Activated CD4-positive, alpha-beta T cell treated with anti-CD3 and anti-CD28 coated beads for 48 hours (primary cell): Measurements from ENCODE around the gene SDHD.

ENCODE experiments used
- DNase-seq: peaks from one replicate; pipeline ENCODE4 v3.0.0-alpha.2; 2020

SDHD gene

DNA sequence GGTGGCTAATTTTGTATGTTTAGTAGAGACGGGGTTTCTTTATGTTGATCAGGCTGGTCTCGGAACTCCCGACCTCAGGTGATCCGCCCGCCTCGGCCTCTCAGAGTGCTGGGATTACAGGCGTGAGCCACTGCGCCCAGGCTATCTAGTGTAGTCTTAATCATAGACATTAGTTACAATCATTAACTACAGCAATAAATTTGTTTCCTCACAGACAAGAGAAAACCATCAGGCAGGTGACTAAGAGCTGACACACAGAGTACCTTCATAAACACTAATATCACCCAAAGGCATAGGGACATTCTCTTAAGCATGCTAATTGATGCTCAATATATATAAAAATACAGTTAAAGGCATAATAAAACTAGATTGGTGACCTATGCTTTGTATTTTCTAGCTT, 19.4 kb downstream of the SDHD start:
- DNase-seq, result no peak

DNA sequence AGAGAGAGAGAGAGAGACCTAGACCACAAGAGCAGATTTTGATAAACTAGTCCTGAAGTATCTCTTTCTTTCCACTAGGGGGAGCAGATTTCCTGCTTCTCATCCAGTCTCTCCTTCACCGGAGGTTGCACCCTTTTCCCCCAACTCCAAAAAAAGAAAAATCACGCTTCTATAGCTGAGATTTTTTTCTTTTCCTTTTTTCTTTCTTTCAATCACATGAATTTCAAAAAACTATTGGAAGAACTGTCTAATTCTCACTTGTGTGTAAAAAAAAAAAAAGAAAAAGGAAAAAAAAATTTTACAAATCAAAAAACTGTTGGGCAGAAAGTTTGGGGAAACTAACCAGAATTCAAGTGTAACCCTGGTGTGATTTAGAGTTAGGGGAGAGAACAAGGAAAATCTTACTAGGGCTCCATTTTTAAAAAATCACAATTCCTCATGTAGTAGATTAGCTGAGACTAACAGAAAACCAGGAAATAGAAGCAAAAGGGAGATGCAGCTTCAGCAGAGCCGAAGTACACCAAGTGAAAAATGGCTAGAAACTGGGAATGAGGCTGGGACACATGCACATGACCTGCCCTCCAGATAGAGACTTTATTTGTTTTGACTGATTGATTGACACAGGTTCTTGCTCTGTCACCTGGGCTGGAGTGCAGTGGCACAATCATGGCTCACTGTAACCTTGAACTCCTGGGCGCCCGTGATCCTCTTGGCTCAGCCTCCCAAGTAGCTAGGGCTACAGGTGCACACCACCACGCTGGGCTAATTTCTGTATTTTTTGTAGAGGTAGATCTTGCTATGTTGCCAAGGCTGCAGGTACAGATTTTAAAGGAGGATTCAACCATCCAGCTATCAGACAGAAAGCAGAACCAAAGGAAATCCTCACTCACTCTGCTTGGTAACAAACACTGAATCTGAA, 27.1 kb downstream of the SDHD start:
- DNase-seq, result no peak

DNA sequence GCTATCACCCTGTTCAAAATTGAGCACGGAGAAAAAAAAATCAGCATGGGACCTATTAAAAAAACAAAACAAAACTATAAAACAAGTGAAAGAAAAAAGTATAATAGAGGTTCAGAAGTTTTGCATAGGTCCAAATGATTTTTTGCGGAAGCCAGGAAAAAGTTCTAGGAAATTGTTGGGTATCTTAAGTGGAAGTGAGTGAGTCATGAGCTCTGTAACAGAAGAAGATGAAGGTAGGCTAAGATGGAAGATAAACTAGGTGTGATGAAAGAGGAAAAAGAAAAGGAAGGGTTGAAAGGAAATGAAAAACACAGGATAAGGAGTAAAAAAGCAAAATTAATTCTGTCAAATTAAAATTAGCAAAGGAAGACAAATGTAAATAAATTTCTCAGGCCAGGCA, 27.8 kb downstream of the SDHD start:
- no peak for DNase-seq

DNA sequence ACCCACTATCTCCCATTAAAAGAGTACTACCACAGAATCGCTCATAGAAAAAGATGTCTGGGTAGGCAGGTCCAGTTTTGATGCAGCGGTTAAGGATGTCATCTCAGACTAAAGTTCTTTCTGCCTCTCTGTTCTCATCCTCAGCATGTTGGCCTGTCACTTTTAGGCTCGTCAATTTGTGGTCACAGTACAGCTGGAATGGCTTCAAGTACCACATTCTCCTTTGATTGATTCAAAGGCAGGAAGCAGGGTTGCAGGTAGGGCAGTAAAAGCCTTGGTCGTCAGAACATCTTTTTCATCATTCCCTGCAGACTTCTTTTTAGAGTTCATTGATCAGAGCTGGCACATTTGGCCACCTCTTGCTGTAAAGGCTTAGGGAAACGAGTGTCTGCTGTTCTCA, 28.7 kb downstream of the SDHD start:
- DNase-seq, result no peak

DNA sequence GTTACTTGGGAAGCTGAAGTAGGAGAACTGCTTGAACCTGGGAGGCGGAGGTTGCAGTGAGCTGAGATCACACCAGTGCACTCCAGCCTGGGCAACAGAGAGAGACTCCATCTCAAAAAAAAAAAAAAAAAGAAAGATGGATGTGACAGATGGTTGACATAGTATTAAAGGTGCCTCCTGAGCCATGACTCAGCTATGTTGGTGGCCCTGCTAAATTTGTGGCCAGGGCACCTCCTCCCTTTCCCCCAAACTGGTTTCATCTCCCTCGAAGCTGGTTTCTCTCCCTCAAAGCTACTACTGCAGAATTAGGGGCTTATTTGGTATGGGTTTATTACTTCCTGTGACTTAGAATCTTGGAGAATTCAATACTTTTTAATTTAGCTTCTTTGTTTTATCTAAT, 31.5 kb downstream of the SDHD start:
- peak; percentile 9 for DNase-seq

DNA sequence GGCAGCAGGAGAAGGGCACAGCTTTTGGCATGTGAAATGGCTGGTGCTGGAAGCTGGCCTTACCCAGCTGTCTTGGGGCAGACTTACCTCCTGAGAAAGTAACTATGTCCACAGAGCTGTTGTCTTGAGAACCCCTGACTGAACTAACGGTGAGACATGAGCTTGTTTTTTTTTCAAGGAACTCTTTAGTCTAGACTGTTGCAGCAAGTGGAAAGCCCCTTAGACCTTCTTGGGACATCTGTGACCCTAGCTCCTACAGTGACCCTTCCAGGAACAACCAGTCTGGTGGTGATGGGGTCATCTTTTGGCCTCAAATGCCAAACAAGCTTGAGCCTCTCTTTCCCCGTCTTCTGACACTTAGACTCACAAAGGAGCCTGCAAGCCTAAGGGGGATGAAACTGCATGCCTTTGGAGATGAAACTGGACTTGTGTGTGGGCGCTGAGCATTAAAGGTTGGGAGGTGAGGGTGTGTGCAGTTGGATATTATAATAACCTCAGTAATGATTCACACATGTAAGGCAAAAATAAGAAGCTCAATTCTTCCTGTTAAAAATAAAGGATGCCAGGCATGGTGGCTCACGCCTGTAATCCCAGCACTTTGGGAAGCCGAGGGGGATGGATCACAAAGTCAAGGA, 35.4 kb downstream of the SDHD start:
- DNase-seq, result no peak

DNA sequence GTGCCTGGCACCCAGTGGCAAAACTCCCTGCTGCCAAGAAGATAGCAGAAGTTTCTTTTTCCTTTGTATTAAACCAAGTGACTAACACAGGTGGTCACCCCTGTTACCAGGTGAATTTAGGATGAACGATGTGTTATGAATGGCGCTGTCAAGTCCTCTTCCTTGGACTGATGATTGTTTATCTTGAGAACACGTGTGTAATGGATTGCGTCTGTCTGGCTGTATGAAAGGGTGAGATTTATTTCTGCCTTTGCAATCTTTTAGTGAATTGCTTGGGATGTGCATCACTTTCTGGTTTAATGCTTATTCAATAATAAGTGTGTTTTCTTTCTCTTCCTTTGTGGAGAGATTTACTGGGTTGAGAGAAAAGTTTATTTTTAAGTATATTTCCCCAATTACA, 36.5 kb downstream of the SDHD start:
- DNase-seq, result no peak

DNA sequence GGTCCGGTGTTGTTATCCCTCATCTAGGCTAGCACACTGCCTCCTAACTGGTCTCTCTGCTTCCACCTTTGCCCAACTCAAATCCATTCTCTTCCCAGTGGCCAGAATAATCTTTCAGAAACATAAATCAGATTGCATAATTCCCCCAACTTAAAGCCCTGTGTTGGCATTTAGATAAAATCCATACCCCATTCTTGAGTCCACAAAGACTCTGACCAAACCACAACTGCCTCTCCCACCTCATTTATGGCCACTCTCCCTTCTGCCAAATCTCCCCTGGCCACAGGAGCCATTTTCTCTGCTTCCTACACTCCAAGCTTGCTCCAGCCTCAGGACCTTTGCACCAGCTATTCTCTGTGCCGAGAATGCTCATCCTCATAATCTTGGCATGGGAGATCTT, 40.4 kb downstream of the SDHD start:
- no peak for DNase-seq

DNA sequence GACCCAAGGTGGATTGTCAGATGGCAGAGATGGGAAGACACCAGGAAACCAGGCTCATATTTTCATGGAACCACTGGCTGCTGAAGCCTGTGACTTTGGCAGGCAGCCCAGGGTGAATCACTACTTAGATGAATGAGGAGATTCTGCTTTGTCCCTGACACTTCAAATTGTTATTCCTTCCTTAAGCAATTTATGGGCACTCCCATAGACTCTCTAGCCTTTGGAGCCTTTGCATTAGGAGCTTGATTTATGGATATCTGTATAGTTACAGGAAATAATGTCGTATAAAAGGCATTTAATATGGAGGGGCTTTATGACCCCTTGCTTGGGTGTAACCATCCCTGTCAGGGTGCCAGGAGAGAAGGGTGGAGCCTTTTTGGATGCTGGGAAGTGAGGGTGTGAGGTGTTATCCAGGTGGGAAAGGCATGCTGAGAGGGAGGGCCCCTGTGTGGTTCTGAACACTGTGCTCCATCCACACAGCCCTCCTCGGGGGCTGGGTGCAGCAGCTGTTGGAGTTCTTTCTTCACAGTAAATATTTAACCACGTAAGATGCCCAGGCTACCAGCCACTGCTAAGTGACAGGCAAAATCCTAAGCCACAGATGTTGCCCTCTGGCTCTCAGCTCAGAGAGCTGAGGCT, 41.9 kb downstream of the SDHD start:
- DNase-seq, result no peak

DNA sequence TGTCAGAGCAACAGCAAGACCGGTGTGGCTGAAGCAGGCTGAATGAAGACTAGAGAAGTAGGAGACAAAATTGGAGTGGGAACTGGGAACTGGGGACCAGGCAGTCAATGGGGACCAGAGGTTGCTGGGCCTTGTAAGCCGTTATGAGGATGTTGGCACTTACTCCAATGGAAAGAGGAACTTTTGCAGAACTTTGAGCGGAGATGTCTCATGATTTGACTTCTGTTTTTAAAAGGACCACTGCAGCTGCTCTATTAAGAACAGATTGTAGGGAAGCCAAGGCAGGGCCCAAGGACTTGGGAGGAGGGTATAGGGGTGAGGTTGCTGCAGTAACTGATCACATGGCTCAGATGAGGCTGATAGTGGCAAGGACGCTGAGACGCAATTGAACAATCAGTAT, 43.0 kb downstream of the SDHD start:
- no peak for DNase-seq

DNA sequence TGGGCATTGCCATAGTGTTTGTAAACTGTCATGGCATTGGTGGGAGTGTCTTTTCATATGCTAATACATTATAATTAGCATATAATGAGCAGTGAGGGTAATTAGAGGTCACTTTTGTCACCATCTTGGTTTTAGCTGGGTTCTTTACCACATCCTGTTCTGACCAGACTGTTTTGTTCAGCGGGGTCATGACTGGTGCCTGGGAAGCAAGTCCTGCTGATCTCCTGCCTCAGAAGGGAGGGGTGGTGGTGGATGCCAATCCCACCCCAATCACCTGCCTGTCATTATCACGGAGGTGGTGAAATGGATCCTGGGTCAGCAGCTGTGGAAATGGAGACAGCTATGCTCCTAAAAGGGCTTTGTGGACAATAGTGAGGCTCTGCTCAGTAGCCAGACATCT, 46.1 kb downstream of the SDHD start:
- DNase-seq, result no peak

DNA sequence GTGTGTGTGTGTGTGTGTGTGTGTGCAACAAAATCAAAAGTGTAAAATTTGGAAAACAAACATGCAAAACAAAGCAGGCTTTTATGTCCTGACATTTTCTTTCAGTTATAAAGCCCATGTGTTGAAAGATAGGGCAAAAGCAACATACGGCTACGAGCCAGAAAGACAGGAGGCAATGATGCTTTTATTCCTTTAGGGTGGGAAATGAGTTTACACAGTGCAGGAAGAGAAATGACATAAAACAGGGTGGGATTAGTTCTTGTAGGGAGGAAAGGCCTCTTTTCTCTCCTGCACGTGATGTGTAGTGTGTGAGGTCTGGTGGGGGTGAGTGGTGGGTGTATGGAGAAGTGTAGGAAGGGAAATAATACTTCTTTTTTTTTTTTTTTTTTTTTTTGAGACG, 47.8 kb downstream of the SDHD start:
- DNase-seq, result no peak

DNA sequence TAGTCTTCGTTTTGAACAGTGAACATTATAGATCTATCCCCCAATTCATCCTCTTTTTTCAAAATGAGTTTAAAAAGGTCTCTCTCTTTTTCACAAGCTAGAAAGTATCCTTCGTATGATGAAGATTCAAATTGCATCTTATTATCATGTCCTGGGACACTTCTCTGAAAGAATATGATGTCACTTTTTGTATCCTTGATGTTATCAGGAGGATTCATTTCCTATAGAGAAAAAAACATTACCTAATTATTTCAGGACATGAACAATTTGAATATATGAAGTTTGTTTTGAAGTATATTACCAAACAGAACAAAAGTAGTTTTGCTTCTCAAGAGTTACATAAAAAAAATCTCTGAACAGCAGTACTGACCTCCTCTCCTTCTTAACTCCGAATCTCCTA, 56.9 kb downstream of the SDHD start:
- DNase-seq, result no peak
